GM13976 (cell line): ENCODE results near the gene FCN2.

Source experiments
- DNase-seq: peaks from one replicate; pipeline ENCODE4 v3.0.0; 2012; ENCODE audit warnings: low spot score
- CTCF ChIP-seq: IDR thresholded peaks from 2 replicates; pipeline ENCODE4 v1.5.1; 2012; ENCODE audit warnings: borderline replicate concordance, mild to moderate bottlenecking; ENCODE audit not compliant: insufficient read depth; ENCODE audit errors: extremely low read depth, missing control alignments, control extremely low read depth
- in situ Hi-C: fragments of 300-500 bp; cut with MboI; formaldehyde crosslinking; loops from one replicate; pipeline ENCODE4 v1.12.0; 2022; ENCODE audit warnings: low sequenced_read_pairs, mixed read lengths, inconsistent platforms; ENCODE audit not compliant: unreplicated experiment

FCN2 gene

GRCh38 chr9:134835448-134835847, 45.2 kb upstream of the FCN2 start:
- no peak for TF ChIP-seq CTCF
- no peak for DNase-seq
- in situ Hi-C loops, result no loop called here

GRCh38 chr9:134835987-134836386, 44.6 kb upstream of the FCN2 start:
- DNase-seq, result no peak
- no peak for TF ChIP-seq CTCF
- in situ Hi-C loops, result no loop called here

- no peak for TF ChIP-seq CTCF
- no peak for DNase-seq
- in situ Hi-C loops, result no loop called here
Measured at GRCh38 chr9:134836406-134836970, 44.1 kb upstream of the FCN2 start.

GRCh38 chr9:134837529-134837928, 43.1 kb upstream of the FCN2 start:
- DNase-seq, result no peak
- TF ChIP-seq CTCF, result no peak
- in situ Hi-C loops, result no loop called here

GRCh38 chr9:134838651-134839454, 41.8 kb upstream of the FCN2 start:
- DNase-seq, result no peak
- in situ Hi-C loops, result no loop called here
- no peak for TF ChIP-seq CTCF

- DNase-seq, result no peak
- in situ Hi-C loops, result no loop called here
- TF ChIP-seq CTCF, result no peak
Measured at GRCh38 chr9:134839455-134840125, 41.0 kb upstream of the FCN2 start.
